GM19395 (cell line): Measurements from ENCODE around the gene PCDHA1.
A peak's percentile ranks its signal among the peaks of the same experiment; 100 is the strongest.

Experiments used
- ATAC-seq: cut with Tn5 transposase; IDR thresholded peaks from one replicate; pipeline ENCODE4 v1.9.1; 2021; ENCODE audit warnings: mild to moderate bottlenecking, moderate library complexity; ENCODE audit not compliant: unreplicated experiment

PCDHA1 gene

GRCh38 chr5:141040093-141040770, 254.3 kb downstream of the PCDHA1 start:
- ATAC-seq, result no peak

- peak; percentile 79 for ATAC-seq
Observed at GRCh38 chr5:141040771-141041426, 255.0 kb downstream of the PCDHA1 start.

DNA sequence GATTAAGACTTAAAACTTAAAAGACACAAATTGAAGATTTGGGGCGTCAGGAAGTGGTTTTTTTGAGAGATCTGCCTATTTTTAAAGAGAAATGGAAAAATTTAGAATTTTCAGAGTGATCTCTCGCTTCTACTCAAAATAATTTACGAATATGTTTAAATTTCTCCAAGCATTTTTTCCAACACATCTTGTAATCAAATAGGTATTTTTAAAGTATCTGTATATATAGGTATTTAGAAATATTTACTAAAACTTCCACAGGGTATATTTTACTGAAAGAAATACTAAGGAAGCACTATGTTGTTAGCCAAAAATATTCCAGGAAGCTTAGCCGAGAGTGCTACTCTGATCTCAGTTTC, 255.5 kb downstream of the PCDHA1 start:
- no peak for ATAC-seq

DNA sequence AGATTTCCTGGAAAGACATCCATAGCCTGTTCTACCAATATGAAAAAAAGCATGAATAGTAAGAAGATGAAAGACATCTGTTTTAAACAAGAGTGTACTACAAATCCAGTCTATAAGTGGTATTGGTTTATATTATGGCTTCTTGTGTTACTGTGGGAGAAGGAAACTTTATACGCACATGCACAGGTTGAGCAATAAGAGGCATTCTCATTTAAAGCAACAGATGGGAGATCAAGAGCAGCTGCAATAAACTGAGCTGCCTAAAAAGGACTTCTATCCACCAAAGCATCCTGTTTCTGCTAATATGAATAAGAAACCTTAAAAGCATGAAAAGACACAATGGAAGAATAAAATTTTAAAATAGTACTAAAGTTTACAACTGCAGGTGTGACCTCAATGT, 256.6 kb downstream of the PCDHA1 start:
- ATAC-seq, result no peak

GRCh38 chr5:141050622-141051520, 264.9 kb downstream of the PCDHA1 start, which contains the start of gene PCDHB1:
PCDHB1 (plus strand) TSS chr5:141051374; CDS start chr5:141051471, 97 bp downstream.
- ATAC-seq, result no peak

- ATAC-seq, result no peak
Observed at GRCh38 chr5:141051521-141051866, 265.6 kb downstream of the PCDHA1 start.
